Keratinocyte (primary cell): ENCODE results near the gene ZPBP. TPM values are rescaled to one million over a fixed set of nuclear protein-coding genes. Genes with fewer than 3 reads are reported as not detected.

ENCODE experiments used
- DNase-seq: peaks from one replicate; pipeline ENCODE4 v3.0.0-alpha.2; 2011; ENCODE audit warnings: low read depth, missing footprints, low spot score
- FAIRE-seq: peaks from 2 replicates; lab custom pipeline; 2011; peaks lifted over from hg19 to GRCh38; lab: Jason Lieb, UNC
- H2AFZ ChIP-seq: 2 replicates; pipeline ENCODE4 v1.6.0; 2012; ENCODE audit warnings: low read length, control low read depth, inconsistent platforms; ENCODE audit not compliant: control insufficient read depth
- H3K27ac ChIP-seq: 2 replicates; pipeline ENCODE4 v1.5.1; 2011; ENCODE audit warnings: low read length; ENCODE audit not compliant: control insufficient read depth, insufficient read depth
- H3K27me3 ChIP-seq: 3 replicates; pipeline ENCODE4 v1.6.0; 2011; ENCODE audit warnings: low read length; ENCODE audit not compliant: control insufficient read depth, insufficient read depth; ENCODE audit errors: extremely low read depth
- H3K36me3 ChIP-seq, 2 experiments: 2 replicates in 1 of 2; 3 replicates in 1 of 2; pipeline ENCODE4 v1.5.1; 2011; ENCODE audit warnings: low read length in 2 of 2, mild to moderate bottlenecking in 1 of 2; ENCODE audit not compliant: control insufficient read depth in 2 of 2, insufficient read depth in 2 of 2; ENCODE audit errors: extremely low read depth in 1 of 2
- H3K4me1 ChIP-seq: 3 replicates; pipeline ENCODE4 v1.5.1; 2011; ENCODE audit warnings: low read length; ENCODE audit not compliant: control insufficient read depth, insufficient read depth; ENCODE audit errors: extremely low read depth
- H3K4me2 ChIP-seq: 3 replicates; pipeline ENCODE4 v1.6.0; 2011; ENCODE audit warnings: low read depth, low read length; ENCODE audit not compliant: control insufficient read depth, insufficient read depth; ENCODE audit errors: extremely low read depth
- H3K4me3 ChIP-seq, 3 experiments: fragments of 200-600 bp in 1 of 3; sonication (generic) in 1 of 3; 2 replicates in 2 of 3; 3 replicates in 1 of 3; pipeline ENCODE4 v1.5.1; 2011 to 2016; ENCODE audit warnings: low read length in 3 of 3, mild to moderate bottlenecking in 3 of 3, control low read depth in 2 of 3, inconsistent platforms in 1 of 3, low read depth in 1 of 3, mixed read lengths in 1 of 3, mixed run types in 1 of 3, moderate library complexity in 1 of 3; ENCODE audit not compliant: control insufficient read depth in 2 of 3, insufficient read depth in 2 of 3; ENCODE audit errors: extremely low read depth in 1 of 3
- H3K79me2 ChIP-seq: 2 replicates; pipeline ENCODE4 v1.6.0; 2012; ENCODE audit warnings: low read length; ENCODE audit not compliant: control insufficient read depth, insufficient read depth
- H3K9ac ChIP-seq: 3 replicates; pipeline ENCODE4 v1.6.0; 2011; ENCODE audit warnings: low read length; ENCODE audit not compliant: control insufficient read depth, insufficient read depth; ENCODE audit errors: extremely low read depth
- H3K9me1 ChIP-seq: 3 replicates; pipeline ENCODE4 v1.6.0; 2011; ENCODE audit warnings: low read length; ENCODE audit not compliant: control insufficient read depth, insufficient read depth; ENCODE audit errors: extremely low read depth
- H3K9me3 ChIP-seq: 2 replicates; pipeline ENCODE4 v1.5.1; 2012; ENCODE audit warnings: low read depth, low read length; ENCODE audit not compliant: control insufficient read depth
- H4K20me1 ChIP-seq: 3 replicates; pipeline ENCODE4 v1.6.0; 2011; ENCODE audit warnings: low read length; ENCODE audit not compliant: control insufficient read depth, insufficient read depth; ENCODE audit errors: extremely low read depth
- EZH2 ChIP-seq: IDR thresholded peaks from one replicate; pipeline ENCODE4 v1.6.1; 2012; ENCODE audit warnings: inconsistent platforms, mild to moderate bottlenecking, low read length, moderate library complexity
- dilution Hi-C: fragments of 300-500 bp; cut with MboI; formaldehyde crosslinking; loops from one replicate; pipeline ENCODE4 v1.7.0; 2020; ENCODE audit warnings: low sequenced_read_pairs; ENCODE audit not compliant: extremely low pct_ligation_motif_present
- polyA plus RNA-seq, 5 experiments: library from polyadenylated mRNA; depleted of rRNA in 3 of 5; stranded (reverse) in 3 of 5; stranded (forward) in 1 of 5; unstranded in 1 of 5; fragments of >200 nt; gene quantifications; 1 replicate in 1 of 5; 2 replicates in 3 of 5; 3 replicates in 1 of 5; pipeline versions ENCODE4 v1.2.1 to v1.2.3, GENCODE V29; 2011 to 2012; ENCODE audit warnings: missing spikeins in 2 of 5, low read depth in 1 of 5, low replicate concordance in 1 of 5
- TF ChIP-seq, protein P1 (sequence below), 3 experiments: IDR thresholded peaks in 1 of 3; conservative IDR thresholded peaks in 1 of 3; optimal IDR thresholded peaks in 1 of 3; 2 replicates in 2 of 3; 3 replicates in 1 of 3; pipeline versions ENCODE3 to v1.5.1; 2011; ENCODE audit warnings: low read length in 3 of 3, mild to moderate bottlenecking in 3 of 3, moderate library complexity in 2 of 3, control low read depth in 1 of 3, inconsistent platforms in 1 of 3; ENCODE audit not compliant: insufficient read depth in 2 of 3; ENCODE audit errors: extremely low read depth in 1 of 3

Gene ZPBP
- polyA plus RNA-seq, 1 donor (not counting 4 experiments of a cell fraction or from before 2014, with no cell fraction given) = not detected

- no peak overlapping the region for H3K27ac ChIP-seq
- FAIRE-seq (no peak), DNase-seq (no peak)
- H3K79me2 ChIP-seq = no peaks in the 10 kb centered on the region
- H4K20me1 ChIP-seq = no peaks in the 10 kb centered on the region
- TF ChIP-seq EZH2 = no peak
- TF ChIP-seq, protein P1, sequence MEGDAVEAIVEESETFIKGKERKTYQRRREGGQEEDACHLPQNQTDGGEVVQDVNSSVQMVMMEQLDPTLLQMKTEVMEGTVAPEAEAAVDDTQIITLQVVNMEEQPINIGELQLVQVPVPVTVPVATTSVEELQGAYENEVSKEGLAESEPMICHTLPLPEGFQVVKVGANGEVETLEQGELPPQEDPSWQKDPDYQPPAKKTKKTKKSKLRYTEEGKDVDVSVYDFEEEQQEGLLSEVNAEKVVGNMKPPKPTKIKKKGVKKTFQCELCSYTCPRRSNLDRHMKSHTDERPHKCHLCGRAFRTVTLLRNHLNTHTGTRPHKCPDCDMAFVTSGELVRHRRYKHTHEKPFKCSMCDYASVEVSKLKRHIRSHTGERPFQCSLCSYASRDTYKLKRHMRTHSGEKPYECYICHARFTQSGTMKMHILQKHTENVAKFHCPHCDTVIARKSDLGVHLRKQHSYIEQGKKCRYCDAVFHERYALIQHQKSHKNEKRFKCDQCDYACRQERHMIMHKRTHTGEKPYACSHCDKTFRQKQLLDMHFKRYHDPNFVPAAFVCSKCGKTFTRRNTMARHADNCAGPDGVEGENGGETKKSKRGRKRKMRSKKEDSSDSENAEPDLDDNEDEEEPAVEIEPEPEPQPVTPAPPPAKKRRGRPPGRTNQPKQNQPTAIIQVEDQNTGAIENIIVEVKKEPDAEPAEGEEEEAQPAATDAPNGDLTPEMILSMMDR (optimal IDR thresholded peaks at IDR 0.05 in 1 of 3, IDR thresholded peaks at IDR 0.05 in 1 of 3, conservative IDR thresholded peaks at IDR 0.05 in 1 of 3; ENCODE audit: extremely low read depth in 1 of 3, insufficient read depth in 2 of 3, low read length in 3 of 3) = no peak
- H3K9me1 ChIP-seq = no peaks in the 10 kb centered on the region
- no peak overlapping the region for H3K4me2 ChIP-seq
- no peak overlapping the region for H2AFZ ChIP-seq
- no peaks in the 10 kb centered on the region for H3K9me3 ChIP-seq
- H3K4me1 ChIP-seq = no peaks in the 10 kb centered on the region
- H3K4me3 ChIP-seq = no peak overlapping the region
- no peak overlapping the region for H3K9ac ChIP-seq
- no peaks in the 10 kb centered on the region for H3K36me3 ChIP-seq
- H3K27me3 ChIP-seq = no peaks in the 10 kb centered on the region
- dilution Hi-C loops = no loop called here
Measured at GRCh38 chr7:49986191-49986590, 106.9 kb downstream of the ZPBP start.

DNA sequence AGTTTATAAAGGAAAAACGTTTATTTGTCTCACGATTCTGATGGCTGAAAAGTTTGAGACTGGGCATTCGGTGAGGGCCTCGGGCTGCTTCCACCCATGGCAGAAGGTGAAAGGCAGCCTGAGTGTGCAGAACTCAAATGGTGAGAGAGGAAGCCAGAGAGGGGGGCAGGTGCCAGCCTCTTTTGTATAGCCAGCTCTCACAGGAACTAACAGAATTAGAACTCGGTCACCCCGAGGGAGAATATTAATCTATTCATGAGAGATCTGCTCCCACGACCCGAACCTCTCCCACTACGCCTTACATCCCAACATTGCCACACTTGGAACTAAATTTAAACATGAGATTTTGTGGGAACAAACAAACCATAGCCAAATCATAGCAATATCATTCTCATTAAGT is 112.6 kb downstream of the ZPBP start:
- dilution Hi-C loops = no loop called here
- Histone ChIP-seq H2AFZ (no peak overlapping the region), H3K4me3 (no peak overlapping the region), H4K20me1 (no peaks in the 10 kb centered on the region), H3K27ac (no peak overlapping the region), H3K4me1 (no peaks in the 10 kb centered on the region), H3K9me3 (no peaks in the 10 kb centered on the region), H3K27me3 (no peaks in the 10 kb centered on the region), H3K36me3 (no peaks in the 10 kb centered on the region), H3K9ac (no peak overlapping the region), H3K79me2 (no peaks in the 10 kb centered on the region), H3K4me2 (no peak overlapping the region), H3K9me1 (no peaks in the 10 kb centered on the region)
- TF ChIP-seq, protein P1 (optimal IDR thresholded peaks at IDR 0.05 in 1 of 3, IDR thresholded peaks at IDR 0.05 in 1 of 3, conservative IDR thresholded peaks at IDR 0.05 in 1 of 3; ENCODE audit: extremely low read depth in 1 of 3, insufficient read depth in 2 of 3, low read length in 3 of 3) = no peak
- TF ChIP-seq EZH2 = no peak
- DNase-seq = no peak
- no peak for FAIRE-seq
